Measurements from ENCODE around the gene DCST2.

Gene DCST2

DNA sequence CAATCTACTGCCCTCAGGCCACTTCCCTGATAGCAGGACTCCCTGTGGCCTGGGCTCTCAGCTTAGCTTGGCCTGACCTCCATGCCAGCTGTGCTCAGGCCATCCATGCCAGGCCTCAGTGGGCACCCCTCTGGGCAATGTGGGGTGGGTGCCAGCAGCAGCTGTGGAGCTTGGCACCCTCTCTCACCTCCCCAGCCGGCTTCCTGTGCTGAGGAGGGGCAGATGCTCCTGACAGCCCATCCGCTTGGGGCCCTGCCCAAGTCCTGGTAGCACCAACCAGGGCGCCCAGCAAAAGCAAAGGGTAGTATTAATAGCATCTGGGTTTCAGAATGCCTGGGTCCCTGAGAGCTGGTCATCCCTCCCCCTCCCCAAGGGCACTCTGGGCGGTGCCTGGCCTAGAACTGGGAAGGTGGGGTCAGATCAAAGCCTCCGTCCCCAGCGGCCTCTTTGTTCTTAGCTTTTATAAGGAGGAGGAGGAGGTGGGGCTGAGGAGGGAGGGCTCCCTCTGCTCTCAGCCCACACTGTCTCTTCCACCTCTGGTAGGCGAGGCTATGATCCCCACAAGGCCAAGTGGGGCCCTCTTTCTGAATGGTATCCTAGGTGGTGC, 36.1 kb upstream of the DCST2 start:
- DNase-seq, result no peak

GRCh38 chr1:155068599-155068998, 35.0 kb upstream of the DCST2 start:
- no peak for DNase-seq

DNA sequence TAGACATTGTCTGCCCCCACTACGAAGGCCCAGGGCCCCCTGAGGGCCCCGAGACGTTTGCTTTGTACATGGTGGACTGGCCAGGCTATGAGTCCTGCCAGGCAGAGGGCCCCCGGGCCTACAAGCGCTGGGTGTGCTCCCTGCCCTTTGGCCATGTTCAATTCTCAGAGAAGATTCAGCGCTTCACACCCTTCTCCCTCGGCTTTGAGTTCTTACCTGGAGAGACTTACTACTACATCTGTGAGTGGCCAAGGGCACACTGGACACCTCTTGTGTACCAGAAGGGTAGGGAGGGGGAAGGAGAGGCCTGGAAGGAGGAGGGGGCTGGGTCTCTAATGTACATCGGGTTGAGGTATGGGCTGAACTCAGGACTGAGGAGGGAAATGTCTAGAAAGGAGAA, 33.2 kb upstream of the DCST2 start:
- DNase-seq, result no peak

DNA sequence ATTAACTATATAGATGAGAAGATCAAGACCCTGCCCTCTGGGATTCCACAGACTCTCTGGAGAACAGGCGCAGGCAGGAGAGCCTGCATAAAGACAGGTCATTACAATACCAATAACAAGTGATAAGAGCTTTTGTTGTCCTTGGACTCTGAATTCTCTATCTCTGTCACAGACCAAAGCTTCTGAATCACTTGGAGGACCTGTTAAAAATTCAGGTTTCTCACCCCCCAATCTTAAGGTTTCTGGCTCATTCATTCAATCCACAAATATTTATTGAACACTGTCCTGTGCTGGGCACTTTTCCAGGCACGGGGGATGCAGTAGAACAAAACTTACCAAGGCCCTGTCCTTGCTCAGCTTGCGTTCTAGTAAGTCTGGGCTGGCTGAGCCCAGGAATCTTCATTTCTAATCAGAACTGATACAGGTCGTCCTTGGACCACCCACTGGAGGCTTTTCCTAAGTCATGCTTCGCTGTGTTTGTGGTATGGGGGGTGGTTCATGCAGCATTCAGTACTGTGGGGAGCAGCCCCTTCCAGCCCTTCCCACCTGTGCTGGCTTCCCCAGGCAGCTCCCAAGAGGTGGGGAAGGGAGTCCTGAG, 31.4 kb upstream of the DCST2 start:
- DNase-seq, result no peak

- DNase-seq, result no peak
Measured at GRCh38 chr1:155064111-155064831, 30.7 kb upstream of the DCST2 start.

GRCh38 chr1:155063550-155064110, 30.0 kb upstream of the DCST2 start, which contains the start of gene EFNA4:
Gene EFNA4 (plus strand): TSS chr1:155063740. CDS start chr1:155063824, 84 bp downstream.
- DNase-seq, result peak; percentile 80

- peak; percentile 30 for DNase-seq
Measured at GRCh38 chr1:155062702-155063411, 29.3 kb upstream of the DCST2 start.

DNA sequence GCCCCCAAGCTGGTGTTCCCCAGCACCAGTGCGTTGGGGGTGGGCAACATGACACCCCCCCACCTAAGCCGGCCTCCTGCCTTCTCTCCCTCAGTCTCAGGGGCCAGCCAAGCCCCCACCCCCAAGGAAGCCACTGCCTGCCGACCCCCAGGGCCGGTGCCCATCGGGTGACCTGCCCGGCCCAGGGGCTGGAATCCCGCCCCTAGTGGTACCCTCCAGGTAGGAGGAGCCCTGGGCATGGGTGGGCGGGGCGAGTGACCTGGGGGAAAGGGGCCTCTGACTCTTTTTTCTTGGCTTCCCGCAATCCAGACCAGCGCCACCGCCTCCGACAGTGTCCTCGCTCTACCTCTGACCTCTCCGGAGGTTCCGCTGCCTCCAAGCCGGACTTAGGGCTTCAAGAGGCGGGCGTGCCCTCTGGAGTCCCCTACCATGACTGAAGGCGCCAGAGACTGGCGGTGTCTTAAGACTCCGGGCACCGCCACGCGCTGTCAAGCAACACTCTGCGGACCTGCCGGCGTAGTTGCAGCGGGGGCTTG, 28.6 kb upstream of the DCST2 start:
- no peak for DNase-seq

DNA sequence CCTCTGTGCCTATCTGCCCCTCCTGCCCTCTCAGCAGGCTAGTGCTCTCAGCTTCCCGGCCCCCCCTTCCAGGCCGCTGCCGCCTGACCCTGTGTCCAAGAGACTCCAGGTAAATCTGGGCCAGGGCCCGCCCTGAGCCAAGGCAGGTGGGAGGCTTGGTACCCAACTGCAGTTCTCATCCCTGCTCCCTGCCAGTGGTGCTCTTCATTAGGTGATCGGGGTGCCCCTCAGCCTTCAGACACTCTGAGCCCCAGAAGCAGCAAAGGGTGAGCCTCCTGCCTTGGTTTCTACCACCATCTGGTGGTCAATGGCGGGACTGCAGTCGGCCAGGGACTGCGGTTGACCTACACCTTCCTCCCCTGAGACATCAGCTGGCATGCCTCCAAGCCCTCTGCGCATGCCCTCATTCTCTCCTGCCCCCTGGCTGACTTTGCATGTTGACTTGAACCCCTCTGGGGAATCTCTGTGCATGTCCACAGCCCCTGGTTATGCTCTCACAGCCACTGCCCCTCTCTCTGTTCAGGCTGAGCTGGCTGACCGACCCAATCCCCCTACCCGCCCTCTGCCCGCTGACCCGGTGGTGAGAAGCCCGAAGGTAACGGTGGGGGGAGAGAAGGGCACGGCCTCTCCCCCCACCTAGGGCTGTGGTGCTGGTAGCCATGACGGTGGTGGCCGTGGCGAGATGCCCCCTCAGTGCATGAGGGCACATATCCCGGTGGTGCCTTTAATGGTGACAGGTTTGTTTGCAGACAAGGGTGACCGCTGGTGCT, 28.0 kb upstream of the DCST2 start:
- peak; percentile 69 for DNase-seq

DNA sequence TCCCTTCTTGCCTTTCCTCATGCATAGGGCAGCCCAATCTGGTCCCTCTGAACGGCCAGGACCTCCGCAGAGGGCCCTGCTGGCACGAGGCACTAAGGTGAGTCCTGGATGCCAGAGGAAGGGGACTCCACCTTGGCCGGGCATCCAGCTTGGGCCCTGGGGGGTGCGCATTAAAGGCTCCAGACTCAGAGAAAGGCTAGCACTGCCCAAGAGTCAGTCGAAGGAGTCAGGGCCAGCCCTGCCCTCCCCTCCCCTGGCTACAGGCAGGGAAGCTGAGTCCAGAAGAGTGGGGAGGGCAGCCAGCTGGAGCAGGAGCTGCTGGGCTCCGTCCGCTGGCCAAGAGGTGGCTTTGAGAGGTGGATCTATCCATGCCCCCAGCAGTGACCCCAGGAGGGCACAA, 27.2 kb upstream of the DCST2 start:
- DNase-seq, result no peak

- DNase-seq, result no peak
Measured at GRCh38 chr1:155057788-155058211, 24.2 kb upstream of the DCST2 start.

GRCh38 chr1:155057104-155057503, 23.5 kb upstream of the DCST2 start:
- no peak for DNase-seq

DNA sequence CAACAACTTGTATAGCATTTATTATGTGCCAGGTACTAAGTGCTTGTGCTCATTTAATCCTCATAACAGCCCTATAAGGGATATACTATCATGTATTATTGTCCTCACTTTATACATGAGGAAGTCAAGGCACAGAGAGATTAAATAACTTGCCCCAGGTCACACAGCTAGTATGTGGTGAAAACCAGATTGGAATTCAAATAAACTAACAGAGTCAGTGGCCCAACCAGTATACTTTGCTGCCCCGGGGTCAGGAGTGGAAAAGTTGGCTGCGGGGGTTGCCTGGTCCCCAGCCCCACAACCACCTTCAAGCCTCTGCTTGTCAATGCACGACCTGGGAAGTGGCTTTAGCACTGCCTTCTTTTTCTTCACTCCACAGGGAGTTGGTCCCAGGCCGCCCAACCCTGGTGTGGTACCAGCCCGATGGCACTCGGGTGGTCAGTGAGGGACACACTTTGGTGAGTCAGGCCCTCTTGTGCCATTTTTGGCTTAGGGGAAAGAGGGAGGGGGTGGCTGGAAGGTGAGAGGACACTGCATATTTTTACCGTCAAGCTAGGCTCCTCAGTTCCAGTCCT, 20.0 kb upstream of the DCST2 start:
- DNase-seq, result no peak

GRCh38 chr1:155052439-155053395, 19.1 kb upstream of the DCST2 start:
- DNase-seq, result no peak

- no peak for DNase-seq
Measured at GRCh38 chr1:155051777-155052398, 18.3 kb upstream of the DCST2 start.

- no peak for DNase-seq
Measured at GRCh38 chr1:155051342-155051776, 17.8 kb upstream of the DCST2 start.

- DNase-seq, result peak; percentile 71
Measured at GRCh38 chr1:155050560-155051341, 17.2 kb upstream of the DCST2 start, which contains the start of gene ADAM15. Gene ADAM15 (plus strand): TSS chr1:155051316. CDS start chr1:155051387, 71 bp downstream.

- DNase-seq, result no peak
Measured at GRCh38 chr1:155049651-155050559, 16.3 kb upstream of the DCST2 start.

Measured in MV-4-11 (cell line).